Heart left ventricle (tissue), 16 donors: ENCODE data around the gene FZR1. TPM values are rescaled to one million over a fixed set of nuclear protein-coding genes. Genes with fewer than 3 reads are reported as not detected.

Experiments used
- ATAC-seq, 4 donors: fragments of 200-7000 bp; cut with Tn5 transposase; one replicate each; pipeline ENCODE4 v1.9.1; 2020 to 2022; ENCODE audit warnings: moderate library complexity in 4 of 4, mild to moderate bottlenecking in 3 of 4, moderate number of reproducible peaks in 1 of 4
- DNase-seq, 5 donors: peaks; one replicate each; pipeline ENCODE4 v3.0.0-alpha.2; 2020
- H3K27ac ChIP-seq, 12 donors: fragments of 200-600 bp; sonication (generic) in 4 of 12; one replicate each; pipeline versions ENCODE4 v1.5.0 to v1.8.0; 2016 to 2022; ENCODE audit warnings: mild to moderate bottlenecking in 2 of 12
- H3K27me3 ChIP-seq, 9 donors: fragments of 200-600 bp; sonication (generic) in 2 of 9; one replicate each; pipeline versions ENCODE4 v1.5.1 to v1.8.0; 2016 to 2022; ENCODE audit warnings: mild to moderate bottlenecking in 3 of 9
- H3K36me3 ChIP-seq, 9 donors: fragments of 200-600 bp; sonication (generic) in 2 of 9; one replicate each; pipeline versions ENCODE4 v1.5.0 to v1.8.0; 2018 to 2022; ENCODE audit warnings: mild to moderate bottlenecking in 2 of 9
- H3K4me1 ChIP-seq, 12 donors: fragments of 200-600 bp; sonication (generic) in 4 of 12; one replicate each; pipeline versions ENCODE4 v1.5.0 to v1.8.0; 2016 to 2022; ENCODE audit warnings: mild to moderate bottlenecking in 3 of 12
- H3K4me3 ChIP-seq, 12 donors: fragments of 200-600 bp; sonication (generic) in 4 of 12; one replicate each; pipeline versions ENCODE4 v1.5.0 to v1.8.0; 2017 to 2022; ENCODE audit warnings: mild to moderate bottlenecking in 9 of 12, moderate library complexity in 4 of 12
- H3K9me3 ChIP-seq, 12 donors: fragments of 200-600 bp; sonication (generic) in 4 of 12; one replicate each; pipeline versions ENCODE4 v1.5.0 to v1.8.0; 2016 to 2022; ENCODE audit warnings: mild to moderate bottlenecking in 1 of 12
- POLR2A ChIP-seq, 2 donors: fragments of 450-650 bp; IDR thresholded peaks; one replicate each; pipeline ENCODE4 v1.6.1; 2017; ENCODE audit warnings: antibody characterized with exemption in 2 of 2, mild to moderate bottlenecking in 2 of 2, moderate library complexity in 2 of 2
- WGBS, 4 donors: extraction: QIAGEN DNeasy Blood & Tissue Kit in 2 of 4; methylation state at CpG; one replicate each; pipeline versions ENCODE4 v1.1.5 to v1.1.7; 2013 to 2018; 5-methylcytosine and 5-hydroxymethylcytosine counted together
- intact Hi-C, 10 donors: fragments of 100-400 bp; cut with DNase I; formaldehyde crosslinking; loops; one replicate each; pipeline versions ENCODE4 v1.11.1 to v1.14.2; 2022
- polyA plus RNA-seq, 2 donors: library from polyadenylated mRNA; stranded (reverse); fragments of 200-250 nt; gene quantifications; one replicate each; pipeline ENCODE4 v1.2.3, GENCODE V29; 2013
- total RNA-seq, 9 donors: library from RNA; depleted of rRNA in 2 of 9; stranded (reverse); fragments of >200 nt in 2 of 9; fragmentation: NEBNext Ultra II Directional in 3 of 9; extraction: Animal tissue kit (Norgen Biotek cat#: 25700) in 3 of 9; gene quantifications; one replicate each; pipeline versions ENCODE4 v1.1.0 to v1.2.4, GENCODE V29; 2016 to 2023
- TF ChIP-seq, protein P1 (sequence below), 12 donors: fragments of 200-600 bp; sonication (generic) in 4 of 12; IDR thresholded peaks; one replicate each; pipeline versions ENCODE4 v1.5.0 to v1.8.0; 2018 to 2022; ENCODE audit warnings: antibody characterized with exemption in 12 of 12, mild to moderate bottlenecking in 5 of 12
- donor health status: ischemic (EF 13 %, LVEDD 7.1; RV severe dilation, severe dysfunction).
- donor health status: healthy with polysubstance abuse.
- donor health status: DM: no; HTN: yes; CAD: no.
- donor health status: DM: no; HTN: no; CAD: no.
- donor health status: ischemic (EF 25% LVEDD 6.9; RV normal size, moderate dysfunction).
- donor health status: ischemic (EF 25% LVEDD 5.7; RV mildly dilated, moderate dysfunction).
- donor health status: healthy.
- donor health status: DM: yes; HTN: yes; CAD: no.
- donor health status: ischemic (EF 35%, LVEDD 5.7; RV mildly dilated, moderate dysfunction).
- donor health status: nonischemic (EF 11% LVEDD 7.7; RV severe dilation, severe dysfunction).
- donor health status: DM: yes; HTN: yes; CAD: no.
- donor health status: PGD.
- donor health status: ischemic (EF 29% LVEDD 5.4; RV normal size, mild dysfunction).
- donor health status: nonischemic (EF 23%, LVEDD 6.1; RV moderate dilation, normal function).

FZR1 gene
- total and polyA plus RNA-seq, 11 donors, result 13.9 to 41.0 (median 23.5) TPM

DNA sequence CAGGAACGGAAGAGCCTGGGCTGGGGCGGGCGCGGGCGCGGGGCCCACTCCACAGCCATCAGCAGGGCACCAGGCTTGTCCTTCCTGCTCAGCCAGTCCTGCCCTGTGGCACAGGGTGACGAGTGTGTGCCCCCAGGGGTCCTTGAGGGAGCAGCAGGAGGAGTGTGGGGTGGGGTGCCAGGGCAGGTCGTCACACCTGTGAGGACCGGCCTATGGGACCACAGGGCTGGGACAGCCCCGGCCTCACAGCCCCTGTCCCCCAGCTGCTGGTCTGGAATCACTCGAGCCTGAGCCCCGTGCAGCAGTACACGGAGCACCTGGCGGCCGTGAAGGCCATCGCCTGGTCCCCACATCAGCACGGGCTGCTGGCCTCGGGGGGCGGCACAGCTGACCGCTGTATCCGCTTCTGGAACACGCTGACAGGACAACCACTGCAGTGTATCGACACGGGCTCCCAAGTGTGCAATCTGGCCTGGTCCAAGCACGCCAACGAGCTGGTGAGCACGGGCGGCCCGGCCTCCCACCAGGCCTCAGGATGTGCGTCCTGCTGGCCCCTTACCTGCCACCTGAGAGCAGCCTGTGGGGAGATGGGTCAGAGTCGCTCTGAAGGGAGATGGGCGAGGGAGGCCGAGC, 26.2 kb downstream of the FZR1 start:
- DNase-seq, result no peak
- TF ChIP-seq, protein P1, sequence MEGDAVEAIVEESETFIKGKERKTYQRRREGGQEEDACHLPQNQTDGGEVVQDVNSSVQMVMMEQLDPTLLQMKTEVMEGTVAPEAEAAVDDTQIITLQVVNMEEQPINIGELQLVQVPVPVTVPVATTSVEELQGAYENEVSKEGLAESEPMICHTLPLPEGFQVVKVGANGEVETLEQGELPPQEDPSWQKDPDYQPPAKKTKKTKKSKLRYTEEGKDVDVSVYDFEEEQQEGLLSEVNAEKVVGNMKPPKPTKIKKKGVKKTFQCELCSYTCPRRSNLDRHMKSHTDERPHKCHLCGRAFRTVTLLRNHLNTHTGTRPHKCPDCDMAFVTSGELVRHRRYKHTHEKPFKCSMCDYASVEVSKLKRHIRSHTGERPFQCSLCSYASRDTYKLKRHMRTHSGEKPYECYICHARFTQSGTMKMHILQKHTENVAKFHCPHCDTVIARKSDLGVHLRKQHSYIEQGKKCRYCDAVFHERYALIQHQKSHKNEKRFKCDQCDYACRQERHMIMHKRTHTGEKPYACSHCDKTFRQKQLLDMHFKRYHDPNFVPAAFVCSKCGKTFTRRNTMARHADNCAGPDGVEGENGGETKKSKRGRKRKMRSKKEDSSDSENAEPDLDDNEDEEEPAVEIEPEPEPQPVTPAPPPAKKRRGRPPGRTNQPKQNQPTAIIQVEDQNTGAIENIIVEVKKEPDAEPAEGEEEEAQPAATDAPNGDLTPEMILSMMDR (IDR thresholded peaks at IDR 0.05), result no peak
- TF ChIP-seq POLR2A (IDR thresholded peaks at IDR 0.05), result no peak
- WGBS, 4 donors, result 94 to 97% (median 95%) methylated on average over 19 to 33 of the region's 33 CpGs

DNA sequence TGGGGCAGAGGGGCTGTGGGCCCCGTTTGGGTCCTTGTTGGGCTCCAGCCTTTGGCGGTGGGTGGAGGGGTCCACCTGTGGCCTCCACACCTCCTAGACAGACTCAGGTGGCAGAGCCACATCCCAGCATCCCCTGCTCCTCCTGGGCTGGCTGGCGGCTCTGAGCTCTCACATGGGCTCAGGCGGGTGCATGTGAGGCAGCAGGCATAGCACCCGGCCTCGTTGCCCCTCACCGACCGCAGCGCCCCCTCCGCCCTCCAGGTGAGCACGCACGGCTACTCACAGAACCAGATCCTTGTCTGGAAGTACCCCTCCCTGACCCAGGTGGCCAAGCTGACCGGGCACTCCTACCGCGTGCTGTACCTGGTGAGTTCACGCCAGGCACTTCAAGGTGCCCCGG, 26.9 kb downstream of the FZR1 start:
- 87 to 100% (median 93%) methylated on average over 4 to 17 of the region's 17 CpGs for WGBS, 4 donors
- Histone ChIP-seq H3K27me3 (no peaks in the 10 kb centered on the region), H3K4me1 (peaks cover 0 to 9% (median 0%) of the 10 kb centered on the region in 12 donors), H3K4me3 (no peak overlapping the region), H3K9me3 (no peaks in the 10 kb centered on the region), H3K27ac (no peak overlapping the region), H3K36me3 (peaks cover 0 to 68% (median 62%) of the 10 kb centered on the region in 9 donors)
- no peak for DNase-seq
- intact Hi-C loops, result no loop called here
- no peak for ATAC-seq
- TF ChIP-seq, protein P1 (IDR thresholded peaks at IDR 0.05), result no peak
- TF ChIP-seq POLR2A (IDR thresholded peaks at IDR 0.05), result no peak

More for the DNA sequence above, 26.2 kb downstream of the FZR1 start:
- H3K27ac ChIP-seq, result no peak overlapping the region
- H3K27me3 ChIP-seq, result no peaks in the 10 kb centered on the region
- H3K4me3 ChIP-seq, result no peak overlapping the region
- H3K36me3 ChIP-seq, result peaks cover 0 to 75% (median 69%) of the 10 kb centered on the region in 9 donors
- ATAC-seq, result no peak
- intact Hi-C loops, result no loop called here
- no peaks in the 10 kb centered on the region for H3K9me3 ChIP-seq
- H3K4me1 ChIP-seq, result peaks cover 0 to 9% (median 0%) of the 10 kb centered on the region in 12 donors

DNA sequence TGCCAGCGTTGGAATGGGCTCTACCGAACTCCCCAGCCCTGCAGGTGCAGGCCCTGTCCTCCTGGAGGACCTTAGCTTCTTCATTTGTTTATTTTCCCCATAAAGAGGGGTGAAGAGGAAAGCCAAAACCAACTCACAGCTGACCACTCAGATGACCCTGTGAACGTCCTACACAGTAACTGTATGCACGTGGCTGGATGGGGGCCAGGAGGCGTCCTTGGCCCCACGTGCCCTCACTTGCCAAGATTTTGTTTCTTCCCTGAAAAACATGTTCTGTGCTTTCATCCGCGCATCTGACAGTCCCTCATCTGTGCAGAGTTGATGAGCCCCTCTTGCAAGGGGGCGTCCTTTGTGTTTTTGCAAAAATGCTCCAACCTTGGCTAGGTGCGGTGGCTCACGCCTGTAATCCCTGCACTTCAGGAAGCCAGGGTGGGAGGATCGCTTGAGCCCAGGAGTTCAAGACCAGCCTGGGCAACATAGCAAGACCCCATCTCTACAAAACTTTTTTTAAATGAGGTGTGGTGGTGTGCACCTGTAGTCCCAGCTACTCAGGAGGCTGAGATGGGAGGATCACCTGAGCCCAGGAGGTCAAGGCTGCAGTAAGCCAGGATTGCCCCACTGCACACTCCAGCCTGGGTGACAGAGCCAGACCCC, 27.6 kb downstream of the FZR1 start:
- no peak overlapping the region for H3K4me3 ChIP-seq
- no peak for ATAC-seq
- H3K36me3 ChIP-seq, result peaks cover 0 to 66% (median 59%) of the 10 kb centered on the region in 9 donors

More for the DNA sequence above, 27.6 kb downstream of the FZR1 start:
- peaks cover 0 to 9% (median 0%) of the 10 kb centered on the region in 12 donors for H3K4me1 ChIP-seq
- no peak overlapping the region for H3K27ac ChIP-seq
- TF ChIP-seq, protein P1 (IDR thresholded peaks at IDR 0.05), result no peak
- no peak for TF ChIP-seq POLR2A (IDR thresholded peaks at IDR 0.05)
- no peak for DNase-seq
- H3K9me3 ChIP-seq, result no peaks in the 10 kb centered on the region
- intact Hi-C loops, result no loop called here
- no peaks in the 10 kb centered on the region for H3K27me3 ChIP-seq
- 80 to 85% (median 85%) methylated on average over 12 of the region's 12 CpGs for WGBS, 4 donors
